Measurements from ENCODE around the gene BOK.

- no peak for TF ChIP-seq CTCF (conservative IDR thresholded peaks at IDR 0.05; ENCODE audit: low read depth, low read length)
- TF ChIP-seq EZH2 (IDR thresholded peaks at IDR 0.05; ENCODE audit: low read length, unreplicated experiment), result no peak
- no peak for TF ChIP-seq EZH2phosphoT487 (IDR thresholded peaks at IDR 0.05; ENCODE audit: borderline replicate concordance, low read length)
Observed at GRCh38 chr2:241555711-241556110, 2.8 kb upstream of the BOK start.

Data from PC-3 (cell line).